NCI-H82 treated with DMSO at 0.1 percent for 48 hours (cell line): ENCODE data around the gene SLC35A1.

Source experiments
- DNase-seq: peaks from one replicate; lab custom pipeline; 2025; ENCODE audit not compliant: unreplicated experiment; lab: John Stamatoyannopoulos, UW

SLC35A1 gene

GRCh38 chr6:87522686-87523085 lies 49.9 kb downstream of the SLC35A1 start:
- no peak for DNase-seq

- DNase-seq, result no peak
These were observed 56.4 kb downstream of the SLC35A1 start for GRCh38 chr6:87529221-87529620.

GRCh38 chr6:87534377-87535047 lies 61.7 kb downstream of the SLC35A1 start:
- no peak for DNase-seq

- DNase-seq, result no peak
These were observed 65.9 kb downstream of the SLC35A1 start for GRCh38 chr6:87538510-87539260.

- no peak for DNase-seq
These were observed 66.8 kb downstream of the SLC35A1 start for GRCh38 chr6:87539554-87539953.

GRCh38 chr6:87540539-87540938 lies 67.8 kb downstream of the SLC35A1 start:
- DNase-seq, result no peak

- no peak for DNase-seq
These were observed 68.3 kb downstream of the SLC35A1 start for GRCh38 chr6:87541041-87541440.

GRCh38 chr6:87541744-87542143 lies 69.0 kb downstream of the SLC35A1 start:
- no peak for DNase-seq

GRCh38 chr6:87543696-87544473 lies 71.1 kb downstream of the SLC35A1 start:
- no peak for DNase-seq

- DNase-seq, result no peak
These were observed 71.6 kb downstream of the SLC35A1 start for GRCh38 chr6:87544474-87544735.

GRCh38 chr6:87551799-87552198 lies 79.0 kb downstream of the SLC35A1 start:
- no peak for DNase-seq

GRCh38 chr6:87553159-87553765 lies 80.5 kb downstream of the SLC35A1 start:
- DNase-seq, result no peak

GRCh38 chr6:87555506-87555905 lies 82.7 kb downstream of the SLC35A1 start:
- DNase-seq, result no peak

GRCh38 chr6:87558446-87558845 lies 85.7 kb downstream of the SLC35A1 start:
- no peak for DNase-seq

GRCh38 chr6:87561017-87561416 lies 88.2 kb downstream of the SLC35A1 start:
- no peak for DNase-seq
